HG03457 (cell line): ENCODE data around the gene C1QTNF12.
"Not testable (repeated sequence)": the region's sequence is repeated elsewhere in the genome, so short reads cannot be mapped to it uniquely, and the experiment has no call there.

Experiments
- ATAC-seq: cut with Tn5 transposase; IDR thresholded peaks from one replicate; pipeline ENCODE4 v1.9.1; 2021; ENCODE audit warnings: moderate number of reproducible peaks; ENCODE audit not compliant: unreplicated experiment

The C1QTNF12 gene

DNA sequence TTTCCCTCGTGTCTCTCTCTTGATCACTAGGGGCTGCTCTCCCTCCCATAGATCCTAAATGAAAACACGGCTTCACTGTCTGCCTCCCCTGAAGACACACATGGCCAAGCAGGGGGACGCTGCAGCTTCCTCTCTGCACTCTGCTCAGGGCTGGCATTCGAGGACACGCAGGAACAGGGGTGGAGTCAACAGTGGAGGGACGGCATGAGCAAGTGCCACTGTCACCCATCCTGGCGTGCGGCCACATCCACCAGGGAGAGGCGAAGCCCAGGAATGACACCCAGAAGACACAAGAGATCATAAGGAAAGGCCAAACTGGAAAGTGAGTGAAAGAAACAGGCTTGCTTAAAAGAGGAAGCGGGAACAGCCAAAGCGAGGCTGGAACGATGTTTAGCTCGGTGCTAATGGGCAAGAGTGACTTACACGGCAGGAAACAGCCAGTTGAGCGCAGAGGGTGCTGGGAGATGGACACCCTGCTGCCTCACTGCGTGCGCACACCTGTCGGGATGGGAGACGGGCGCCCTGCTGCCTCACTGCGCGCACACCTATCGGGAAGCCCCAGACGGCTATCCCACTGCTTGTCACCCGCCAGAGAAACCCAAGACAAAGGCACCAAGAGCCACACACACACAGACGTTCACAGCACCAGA is 13.6 kb upstream of the C1QTNF12 start:
- ATAC-seq, result no peak

DNA sequence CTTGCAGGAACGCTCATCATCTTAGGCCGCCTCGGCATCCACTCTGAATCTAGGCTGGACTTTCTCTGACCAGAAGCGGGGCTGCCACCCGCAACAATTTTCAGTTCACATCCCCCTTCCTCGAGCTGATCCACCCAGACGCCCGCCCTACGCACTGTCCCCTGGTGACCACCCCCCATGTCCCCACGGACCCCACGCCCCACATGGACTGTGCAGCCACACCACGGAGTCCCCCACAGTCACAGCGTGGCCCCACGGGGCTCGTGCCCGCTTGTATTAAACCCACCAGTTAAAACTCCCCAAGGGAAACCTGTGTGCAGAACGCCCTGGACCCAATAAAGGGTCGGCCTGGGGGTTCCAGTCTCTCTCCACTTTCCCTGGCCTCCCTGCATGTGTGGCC is 13.0 kb upstream of the C1QTNF12 start:
- no peak for ATAC-seq

DNA sequence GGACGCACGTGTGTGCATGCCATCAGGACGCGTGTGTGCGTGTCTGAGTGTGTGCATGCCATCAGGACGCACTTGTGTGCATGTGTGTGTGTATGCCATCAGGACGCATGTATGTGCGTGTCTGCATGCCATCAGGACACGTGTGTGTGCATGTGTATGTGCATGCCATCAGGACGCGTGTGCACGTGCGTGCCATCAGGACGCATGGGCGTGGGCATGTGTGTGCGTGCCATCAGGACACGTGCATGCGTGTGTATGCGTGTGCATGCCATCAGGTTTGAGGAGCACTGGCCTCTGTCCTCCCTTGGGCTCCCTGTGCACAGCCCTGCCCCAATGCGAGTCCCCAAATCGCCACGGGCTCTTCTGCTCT is 12.6 kb upstream of the C1QTNF12 start:
- no peak for ATAC-seq

DNA sequence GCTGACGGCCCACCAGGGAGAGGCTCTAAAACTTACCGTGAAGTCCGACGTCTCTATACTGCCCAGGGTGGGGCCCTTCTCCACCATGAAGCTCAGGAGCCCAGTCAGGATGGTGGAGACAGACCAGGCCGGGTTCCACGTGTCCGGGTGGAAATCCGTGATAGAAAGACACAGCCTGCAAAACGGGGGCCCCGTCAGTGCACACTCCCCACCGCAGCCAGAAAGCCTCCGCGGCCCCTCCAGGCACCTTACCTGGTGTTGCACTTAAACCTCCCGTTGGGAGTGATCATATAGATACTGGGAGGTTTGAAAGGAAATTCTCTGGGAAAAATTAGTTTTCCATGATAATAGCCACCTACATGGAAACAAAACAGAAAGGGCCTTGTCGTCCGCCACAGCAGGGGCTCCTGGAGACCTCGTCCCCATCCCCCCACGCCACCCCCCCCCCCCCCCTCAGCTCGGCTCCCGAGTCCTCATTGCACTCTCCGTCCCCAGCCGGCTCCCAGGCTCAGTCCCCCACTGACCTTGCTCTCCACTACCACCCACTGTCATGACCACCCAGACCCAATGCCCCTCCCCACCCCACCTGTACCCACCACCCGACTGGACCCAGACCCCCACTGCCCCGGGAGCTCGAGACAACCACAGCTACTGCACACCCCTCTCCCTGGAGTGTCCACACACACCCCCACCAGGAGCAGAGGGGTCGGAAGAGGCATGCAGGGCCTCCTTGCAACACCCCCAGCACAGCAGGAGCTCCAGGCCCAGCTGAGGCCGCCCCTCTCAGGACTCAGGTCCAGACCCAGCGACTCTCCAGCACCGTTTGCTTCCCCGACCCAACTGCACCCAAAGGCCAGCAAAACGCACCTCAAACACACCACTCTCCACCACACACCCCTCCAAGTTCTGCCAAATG is 10.7 kb upstream of the C1QTNF12 start:
- no peak for ATAC-seq

- ATAC-seq, result no peak
These were observed 9.1 kb upstream of the C1QTNF12 start for GRCh38 chr1:1255611-1256010.

GRCh38 chr1:1255078-1255477 is 8.6 kb upstream of the C1QTNF12 start:
- no peak for ATAC-seq

DNA sequence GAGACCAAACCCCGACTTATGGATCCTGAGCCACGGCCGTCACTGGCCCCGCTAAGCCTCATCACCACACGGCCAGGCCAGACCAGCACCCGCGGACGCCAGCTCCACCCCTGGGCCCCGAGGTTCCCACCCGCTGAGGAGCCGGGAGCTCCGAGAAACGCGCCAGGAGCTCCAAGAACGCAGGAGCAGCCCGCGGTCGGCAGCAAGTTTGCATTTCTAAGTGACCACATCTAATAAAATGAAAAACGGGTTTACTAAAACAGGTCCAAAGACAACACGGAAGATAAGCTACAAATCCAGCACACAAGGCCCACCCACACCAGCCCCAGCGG is 8.1 kb upstream of the C1QTNF12 start:
- no peak for ATAC-seq

- ATAC-seq, result no peak
These were observed 7.6 kb upstream of the C1QTNF12 start for GRCh38 chr1:1253972-1254666.

GRCh38 chr1:1253314-1253713 is 6.8 kb upstream of the C1QTNF12 start:
- ATAC-seq, result no peak

DNA sequence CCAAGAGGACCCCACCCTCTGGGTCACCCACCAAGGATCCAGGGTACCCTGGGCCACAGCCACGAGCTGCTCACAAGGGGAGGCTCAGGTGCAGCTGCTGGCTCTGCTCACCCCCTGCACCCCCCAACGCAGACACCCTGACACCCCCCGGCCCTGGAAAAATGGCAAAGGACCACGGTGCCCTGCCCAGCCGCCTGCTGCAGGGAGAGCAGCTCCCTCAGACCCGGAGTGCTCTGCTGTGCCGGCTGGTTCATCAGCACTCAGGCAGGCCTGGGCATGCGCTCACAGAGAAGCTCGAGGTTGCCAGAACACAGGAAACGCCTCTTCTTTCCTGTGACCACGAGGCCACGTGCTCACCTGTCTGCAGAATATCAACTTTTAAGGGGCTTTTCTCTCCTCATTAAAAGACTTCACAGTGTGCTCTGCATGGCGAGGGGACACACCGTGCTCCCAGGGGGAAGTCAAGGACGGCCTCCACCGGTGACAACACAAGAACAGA is 4.3 kb upstream of the C1QTNF12 start:
- no peak for ATAC-seq

- ATAC-seq, result not testable (repeated sequence)
These were observed 1.7 kb upstream of the C1QTNF12 start for GRCh38 chr1:1248009-1248913.

GRCh38 chr1:1247341-1247913 is 905 bp upstream of the C1QTNF12 start:
- no peak for ATAC-seq

GRCh38 chr1:1245817-1246576 is 525 bp downstream of the C1QTNF12 start:
- no peak for ATAC-seq

DNA sequence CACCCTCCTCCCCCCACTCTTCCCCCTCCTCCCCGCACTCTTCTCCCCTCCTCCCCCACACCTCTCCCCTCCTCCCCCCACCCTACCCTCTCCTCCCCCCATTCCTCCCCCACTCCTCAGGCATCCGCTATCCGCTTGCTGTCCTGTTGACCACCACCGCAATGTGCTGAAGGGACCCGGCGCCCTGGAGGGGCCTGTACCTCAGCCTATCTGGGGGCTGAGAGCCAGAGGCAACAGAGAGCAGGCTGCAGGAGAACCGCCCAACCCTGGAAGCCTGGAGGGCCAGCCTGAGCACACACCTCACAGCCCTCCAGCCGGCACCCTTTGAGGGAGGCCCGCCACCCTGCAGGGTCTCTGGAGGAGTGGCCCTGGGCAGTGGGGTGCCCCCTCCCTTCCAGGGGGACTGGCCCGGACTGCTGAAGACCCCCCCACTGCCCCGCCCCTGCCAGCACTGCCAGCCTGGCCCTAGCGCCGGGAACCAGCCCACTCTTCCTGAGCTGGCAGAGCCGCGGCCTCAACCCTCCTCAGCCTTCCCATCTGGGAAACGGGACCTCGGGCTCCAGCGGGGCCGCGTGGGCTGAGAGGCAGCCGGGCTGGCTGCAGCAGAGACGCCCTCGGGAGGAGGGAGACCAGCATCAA is 1.2 kb downstream of the C1QTNF12 start:
- no peak for ATAC-seq

DNA sequence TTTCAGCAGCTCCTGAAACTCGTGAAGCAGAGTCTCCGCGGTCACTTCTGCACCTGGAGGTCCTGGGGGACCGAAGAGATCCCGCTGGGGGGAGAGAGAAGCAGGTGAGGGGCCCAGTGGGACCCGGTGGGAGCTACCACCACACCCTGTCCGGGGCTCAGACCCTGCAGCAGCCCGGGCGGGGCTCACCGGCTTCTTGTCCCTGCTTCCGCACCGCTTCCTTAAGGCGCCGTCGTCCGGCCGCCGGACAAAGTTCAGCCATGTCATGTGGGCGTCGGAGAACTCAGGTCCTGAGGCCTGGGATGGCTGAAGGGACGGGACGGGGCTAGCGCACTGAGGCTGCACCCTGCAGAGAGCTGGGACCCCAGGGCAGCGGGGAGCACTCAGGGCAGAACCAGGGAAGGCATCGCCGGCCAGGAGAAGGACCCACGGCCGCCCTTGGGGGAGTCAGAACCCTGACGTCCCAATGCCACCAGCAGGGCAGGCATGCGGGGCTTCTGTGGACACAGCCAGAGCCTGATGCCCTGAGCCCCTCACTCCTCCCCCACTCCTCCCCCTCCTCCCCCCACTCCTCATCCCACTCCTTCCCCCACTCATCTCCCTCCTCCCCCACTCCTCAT is 2.2 kb downstream of the C1QTNF12 start:
- ATAC-seq, result no peak

GRCh38 chr1:1243807-1244191 is 2.7 kb downstream of the C1QTNF12 start:
- ATAC-seq, result no peak

DNA sequence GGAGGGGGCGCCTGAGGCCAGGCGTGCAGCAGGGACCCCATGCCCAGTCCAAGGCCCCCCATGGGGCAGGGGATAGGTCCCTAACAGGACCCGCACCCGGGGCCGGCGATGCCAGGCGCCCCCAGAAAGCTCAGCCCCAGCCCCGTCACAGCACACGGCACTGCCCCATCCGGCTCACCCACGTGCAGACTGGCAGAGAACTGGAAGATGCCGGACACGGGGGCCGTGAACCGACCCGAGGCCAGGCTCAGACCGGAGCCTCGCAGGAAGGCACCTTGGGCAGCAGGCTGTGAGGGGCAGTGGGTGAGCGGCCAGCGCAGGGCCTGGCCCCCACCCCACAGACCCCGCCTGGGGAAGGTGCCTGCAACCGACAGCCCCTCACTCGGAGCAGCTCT is 3.3 kb downstream of the C1QTNF12 start:
- ATAC-seq, result no peak

DNA sequence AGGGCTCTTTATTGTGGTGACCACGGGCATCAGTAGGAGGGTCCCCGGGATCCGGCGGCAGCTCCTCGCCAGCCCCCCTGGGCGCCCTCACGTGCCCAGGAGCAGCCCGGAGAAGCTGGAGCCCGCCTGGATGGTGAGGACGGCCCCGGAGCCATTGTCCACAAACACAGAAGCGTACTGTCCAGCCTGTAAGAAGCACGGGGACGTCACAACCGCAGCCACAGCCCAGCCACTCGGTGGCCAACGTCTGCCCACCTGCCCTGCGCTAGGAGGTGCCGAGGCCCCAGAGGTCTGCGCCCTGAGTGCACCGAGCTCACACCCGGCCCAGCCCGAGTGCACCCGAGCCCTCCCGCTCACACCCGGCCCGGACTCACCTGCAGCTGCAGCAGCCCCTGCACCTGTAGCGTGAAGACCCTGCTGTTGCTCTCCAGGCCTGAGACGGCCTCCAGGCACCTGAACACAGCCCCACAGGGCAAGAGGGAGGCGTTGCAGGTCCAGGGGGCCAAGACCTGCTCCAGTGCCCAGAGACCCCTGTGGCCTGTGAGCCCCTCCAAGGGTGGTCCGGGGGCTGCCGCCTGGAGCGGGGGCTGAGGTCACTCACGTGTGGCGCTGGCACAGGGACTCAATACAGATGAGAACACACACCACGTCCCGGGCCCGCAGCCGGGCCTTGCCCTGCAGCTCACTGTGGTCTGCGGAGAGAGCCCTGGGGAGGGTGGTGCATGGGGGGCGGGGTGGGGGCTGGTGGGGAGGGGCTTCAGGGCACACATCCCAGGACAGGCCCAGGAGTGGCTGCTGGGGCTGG is 3.9 kb downstream of the C1QTNF12 start:
- no peak for ATAC-seq
